Measurements from ENCODE around the gene SMCP.

DNA sequence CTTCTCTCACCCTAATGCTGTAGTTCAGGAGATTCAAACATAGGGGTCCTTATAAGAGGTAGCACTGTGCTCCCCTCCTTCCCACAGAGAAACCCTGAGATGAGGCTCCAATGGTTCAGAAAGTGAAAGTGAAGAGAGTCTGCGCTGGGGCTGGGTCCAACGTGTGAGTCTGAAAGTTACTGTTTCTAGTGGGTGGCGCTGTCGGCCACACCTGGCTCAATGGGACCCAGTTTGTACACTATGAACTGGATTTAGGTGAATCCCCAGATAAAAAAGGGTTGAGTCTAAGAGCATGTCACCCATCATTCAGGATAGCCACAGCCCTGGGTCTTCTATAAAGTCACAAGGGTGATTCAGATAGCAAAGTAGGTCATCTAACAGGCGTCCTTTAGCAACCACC is 2.8 kb downstream of the SMCP start:
- TF ChIP-seq, protein P1, sequence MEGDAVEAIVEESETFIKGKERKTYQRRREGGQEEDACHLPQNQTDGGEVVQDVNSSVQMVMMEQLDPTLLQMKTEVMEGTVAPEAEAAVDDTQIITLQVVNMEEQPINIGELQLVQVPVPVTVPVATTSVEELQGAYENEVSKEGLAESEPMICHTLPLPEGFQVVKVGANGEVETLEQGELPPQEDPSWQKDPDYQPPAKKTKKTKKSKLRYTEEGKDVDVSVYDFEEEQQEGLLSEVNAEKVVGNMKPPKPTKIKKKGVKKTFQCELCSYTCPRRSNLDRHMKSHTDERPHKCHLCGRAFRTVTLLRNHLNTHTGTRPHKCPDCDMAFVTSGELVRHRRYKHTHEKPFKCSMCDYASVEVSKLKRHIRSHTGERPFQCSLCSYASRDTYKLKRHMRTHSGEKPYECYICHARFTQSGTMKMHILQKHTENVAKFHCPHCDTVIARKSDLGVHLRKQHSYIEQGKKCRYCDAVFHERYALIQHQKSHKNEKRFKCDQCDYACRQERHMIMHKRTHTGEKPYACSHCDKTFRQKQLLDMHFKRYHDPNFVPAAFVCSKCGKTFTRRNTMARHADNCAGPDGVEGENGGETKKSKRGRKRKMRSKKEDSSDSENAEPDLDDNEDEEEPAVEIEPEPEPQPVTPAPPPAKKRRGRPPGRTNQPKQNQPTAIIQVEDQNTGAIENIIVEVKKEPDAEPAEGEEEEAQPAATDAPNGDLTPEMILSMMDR (IDR thresholded peaks at IDR 0.05) = no peak
- TF ChIP-seq POLR2A (IDR thresholded peaks at IDR 0.05) = no peak
